ENCODE measurements around the gene SSH2.

The SSH2 gene

GRCh38 chr17:29642171-29642611 is 287.8 kb downstream of the SSH2 start:
- no peak overlapping the region for H3K9ac ChIP-seq (ENCODE audit: low read depth, low read length)
- H3K4me3 ChIP-seq (ENCODE audit: low read depth, low read length): no peak overlapping the region
- H3K4me1 ChIP-seq (ENCODE audit: control insufficient read depth, insufficient read depth, low read length): peaks cover 9% of the 10 kb centered on the region
- H3K9me3 ChIP-seq (ENCODE audit: control insufficient read depth, insufficient read depth, low read length): no peaks in the 10 kb centered on the region
- no peaks in the 10 kb centered on the region for H3K36me3 ChIP-seq (ENCODE audit: control insufficient read depth, insufficient read depth, low read length)
- H3K27me3 ChIP-seq (ENCODE audit: control insufficient read depth, insufficient read depth, low read length): no peaks in the 10 kb centered on the region

GRCh38 chr17:29640981-29641642 is 288.9 kb downstream of the SSH2 start:
- Histone ChIP-seq H3K4me1 (ENCODE audit: control insufficient read depth, insufficient read depth, low read length) (peaks cover 9% of the 10 kb centered on the region), H3K36me3 (ENCODE audit: control insufficient read depth, insufficient read depth, low read length) (no peaks in the 10 kb centered on the region), H3K4me3 (ENCODE audit: low read depth, low read length) (no peak overlapping the region), H3K9ac (ENCODE audit: low read depth, low read length) (no peak overlapping the region), H3K27me3 (ENCODE audit: control insufficient read depth, insufficient read depth, low read length) (no peaks in the 10 kb centered on the region), H3K9me3 (ENCODE audit: control insufficient read depth, insufficient read depth, low read length) (no peaks in the 10 kb centered on the region)

- no peaks in the 10 kb centered on the region for H3K36me3 ChIP-seq (ENCODE audit: control insufficient read depth, insufficient read depth, low read length)
- H3K4me3 ChIP-seq (ENCODE audit: low read depth, low read length): no peak overlapping the region
- H3K27me3 ChIP-seq (ENCODE audit: control insufficient read depth, insufficient read depth, low read length): no peaks in the 10 kb centered on the region
- H3K9me3 ChIP-seq (ENCODE audit: control insufficient read depth, insufficient read depth, low read length): no peaks in the 10 kb centered on the region
- peaks cover 9% of the 10 kb centered on the region for H3K4me1 ChIP-seq (ENCODE audit: control insufficient read depth, insufficient read depth, low read length)
- H3K9ac ChIP-seq (ENCODE audit: low read depth, low read length): no peak overlapping the region
These were observed 289.6 kb downstream of the SSH2 start for GRCh38 chr17:29640413-29640812.

GRCh38 chr17:29633886-29634285 is 296.1 kb downstream of the SSH2 start:
- Histone ChIP-seq H3K9me3 (ENCODE audit: control insufficient read depth, insufficient read depth, low read length) (no peaks in the 10 kb centered on the region), H3K4me1 (ENCODE audit: control insufficient read depth, insufficient read depth, low read length) (peaks cover 1% of the 10 kb centered on the region), H3K9ac (ENCODE audit: low read depth, low read length) (no peak overlapping the region), H3K27me3 (ENCODE audit: control insufficient read depth, insufficient read depth, low read length) (no peaks in the 10 kb centered on the region), H3K36me3 (ENCODE audit: control insufficient read depth, insufficient read depth, low read length) (peaks cover 13% of the 10 kb centered on the region), H3K4me3 (ENCODE audit: low read depth, low read length) (no peak overlapping the region)

GRCh38 chr17:29630630-29631193 is 299.3 kb downstream of the SSH2 start:
- H3K36me3 ChIP-seq (ENCODE audit: control insufficient read depth, insufficient read depth, low read length): peaks cover 13% of the 10 kb centered on the region
- H3K4me3 ChIP-seq (ENCODE audit: low read depth, low read length): no peak overlapping the region

DNA sequence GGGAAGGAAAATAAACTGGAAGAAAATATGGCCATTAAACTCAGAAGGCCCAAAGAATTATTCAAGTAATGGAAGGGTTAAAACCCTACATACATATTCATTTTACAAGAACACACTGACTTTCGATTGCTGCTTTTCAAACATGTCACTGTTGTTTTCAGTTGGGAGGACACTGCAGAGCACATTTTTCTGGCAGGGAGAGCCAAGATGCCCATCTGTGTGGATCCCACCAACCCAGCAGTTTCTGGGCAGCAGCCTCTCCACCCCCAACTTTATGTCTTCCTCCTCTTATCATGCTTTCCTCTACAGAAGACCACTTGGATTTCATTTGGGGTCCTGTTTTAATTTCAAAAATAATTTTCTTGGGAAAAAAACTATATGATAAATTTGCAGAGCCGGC is 300.2 kb downstream of the SSH2 start:
- Histone ChIP-seq H3K4me1 (ENCODE audit: control insufficient read depth, insufficient read depth, low read length) (no peaks in the 10 kb centered on the region), H3K27me3 (ENCODE audit: control insufficient read depth, insufficient read depth, low read length) (no peaks in the 10 kb centered on the region), H3K9ac (ENCODE audit: low read depth, low read length) (no peak overlapping the region), H3K9me3 (ENCODE audit: control insufficient read depth, insufficient read depth, low read length) (no peaks in the 10 kb centered on the region), H3K4me3 (ENCODE audit: low read depth, low read length) (no peak overlapping the region), H3K36me3 (ENCODE audit: control insufficient read depth, insufficient read depth, low read length) (peaks cover 13% of the 10 kb centered on the region)

More at GRCh38 chr17:29630630-29631193, 299.3 kb downstream of the SSH2 start:
- Histone ChIP-seq H3K27me3 (ENCODE audit: control insufficient read depth, insufficient read depth, low read length) (no peaks in the 10 kb centered on the region), H3K4me1 (ENCODE audit: control insufficient read depth, insufficient read depth, low read length) (no peaks in the 10 kb centered on the region), H3K9ac (ENCODE audit: low read depth, low read length) (no peak overlapping the region), H3K9me3 (ENCODE audit: control insufficient read depth, insufficient read depth, low read length) (no peaks in the 10 kb centered on the region)

GRCh38 chr17:29628644-29629043 is 301.4 kb downstream of the SSH2 start:
- no peak overlapping the region for H3K4me3 ChIP-seq (ENCODE audit: low read depth, low read length)
- H3K27me3 ChIP-seq (ENCODE audit: control insufficient read depth, insufficient read depth, low read length): peaks cover 7% of the 10 kb centered on the region
- H3K9me3 ChIP-seq (ENCODE audit: control insufficient read depth, insufficient read depth, low read length): no peaks in the 10 kb centered on the region
- no peak overlapping the region for H3K9ac ChIP-seq (ENCODE audit: low read depth, low read length)
- H3K4me1 ChIP-seq (ENCODE audit: control insufficient read depth, insufficient read depth, low read length): no peaks in the 10 kb centered on the region
- H3K36me3 ChIP-seq (ENCODE audit: control insufficient read depth, insufficient read depth, low read length): peaks cover 11% of the 10 kb centered on the region

GRCh38 chr17:29627951-29628350 is 302.1 kb downstream of the SSH2 start:
- Histone ChIP-seq H3K36me3 (ENCODE audit: control insufficient read depth, insufficient read depth, low read length) (peaks cover 11% of the 10 kb centered on the region), H3K9me3 (ENCODE audit: control insufficient read depth, insufficient read depth, low read length) (no peaks in the 10 kb centered on the region), H3K4me3 (ENCODE audit: low read depth, low read length) (no peak overlapping the region), H3K9ac (ENCODE audit: low read depth, low read length) (no peak overlapping the region), H3K27me3 (ENCODE audit: control insufficient read depth, insufficient read depth, low read length) (peaks cover 8% of the 10 kb centered on the region), H3K4me1 (ENCODE audit: control insufficient read depth, insufficient read depth, low read length) (no peaks in the 10 kb centered on the region)

DNA sequence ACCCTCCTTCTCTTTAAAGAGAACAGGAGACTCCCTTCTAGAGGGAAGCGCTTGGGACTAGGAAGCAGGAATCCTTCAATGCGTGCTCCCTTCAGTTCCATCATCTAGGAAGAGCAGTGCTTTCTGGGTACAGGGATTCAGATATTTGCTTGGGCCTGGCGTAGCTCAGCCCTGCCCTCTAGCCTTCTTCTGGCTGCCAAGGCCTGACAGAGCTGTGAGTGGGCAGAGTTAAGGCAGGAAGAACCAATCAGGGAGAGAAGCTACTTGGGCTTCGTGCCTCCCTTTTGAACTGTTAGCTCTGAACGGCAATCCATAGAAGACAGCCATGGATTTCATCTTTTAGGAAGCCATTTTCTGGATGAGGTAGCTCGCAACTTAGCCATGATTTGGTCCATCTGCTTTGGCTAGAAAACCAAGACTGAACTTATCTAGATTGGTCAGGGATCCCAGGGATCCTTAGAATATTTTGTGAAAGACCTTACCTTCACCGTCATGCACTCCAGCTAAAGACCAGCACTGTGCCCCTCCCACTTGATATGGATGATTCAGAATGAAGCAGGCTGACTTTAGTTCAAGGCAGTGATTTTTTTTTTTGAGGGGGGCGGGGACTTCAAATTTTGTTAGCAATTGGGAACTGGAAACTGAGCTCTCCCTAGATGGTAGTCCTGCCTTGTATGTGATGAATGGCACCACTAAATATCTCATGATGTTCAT is 304.8 kb downstream of the SSH2 start:
- H3K9ac ChIP-seq (ENCODE audit: low read depth, low read length): no peak overlapping the region
- H3K36me3 ChIP-seq (ENCODE audit: control insufficient read depth, insufficient read depth, low read length): no peaks in the 10 kb centered on the region
- no peak overlapping the region for H3K4me3 ChIP-seq (ENCODE audit: low read depth, low read length)
- H3K4me1 ChIP-seq (ENCODE audit: control insufficient read depth, insufficient read depth, low read length): peaks cover 12% of the 10 kb centered on the region
- H3K27me3 ChIP-seq (ENCODE audit: control insufficient read depth, insufficient read depth, low read length): peaks cover 25% of the 10 kb centered on the region
- H3K9me3 ChIP-seq (ENCODE audit: control insufficient read depth, insufficient read depth, low read length): no peaks in the 10 kb centered on the region

DNA sequence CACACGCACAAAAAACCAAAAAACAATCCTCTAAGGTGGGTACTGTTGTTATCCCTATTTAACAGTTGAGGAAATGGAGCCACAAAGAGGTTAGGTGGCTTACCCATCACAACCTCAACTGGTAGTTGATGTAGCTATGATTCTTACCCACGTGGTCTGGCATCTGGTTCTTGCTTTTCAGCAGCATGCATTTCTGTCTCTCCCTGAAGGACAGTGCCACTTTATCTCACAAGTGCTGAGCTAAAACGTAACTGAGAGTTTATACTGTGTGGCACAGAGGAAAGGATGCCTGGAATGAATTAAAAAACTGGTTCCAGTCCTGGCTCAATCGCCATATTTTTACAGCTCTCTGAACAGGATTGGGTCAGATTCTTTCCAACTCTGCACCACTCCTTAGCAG is 305.4 kb downstream of the SSH2 start:
- Histone ChIP-seq H3K9ac (ENCODE audit: low read depth, low read length) (no peak overlapping the region), H3K36me3 (ENCODE audit: control insufficient read depth, insufficient read depth, low read length) (no peaks in the 10 kb centered on the region)

GRCh38 chr17:29623283-29623647 is 306.8 kb downstream of the SSH2 start:
- peak overlapping the region; percentile 79 for H3K4me3 ChIP-seq (ENCODE audit: low read depth, low read length)
- peaks cover 20% of the 10 kb centered on the region for H3K4me1 ChIP-seq (ENCODE audit: control insufficient read depth, insufficient read depth, low read length)
- H3K9ac ChIP-seq (ENCODE audit: low read depth, low read length): peak overlapping the region; percentile 65
- H3K9me3 ChIP-seq (ENCODE audit: control insufficient read depth, insufficient read depth, low read length): no peaks in the 10 kb centered on the region
- H3K27me3 ChIP-seq (ENCODE audit: control insufficient read depth, insufficient read depth, low read length): peaks cover 28% of the 10 kb centered on the region
- no peaks in the 10 kb centered on the region for H3K36me3 ChIP-seq (ENCODE audit: control insufficient read depth, insufficient read depth, low read length)

More for the DNA sequence above, 305.4 kb downstream of the SSH2 start:
- Histone ChIP-seq H3K9me3 (ENCODE audit: control insufficient read depth, insufficient read depth, low read length) (no peaks in the 10 kb centered on the region), H3K27me3 (ENCODE audit: control insufficient read depth, insufficient read depth, low read length) (peaks cover 25% of the 10 kb centered on the region), H3K4me1 (ENCODE audit: control insufficient read depth, insufficient read depth, low read length) (peaks cover 16% of the 10 kb centered on the region), H3K4me3 (ENCODE audit: low read depth, low read length) (no peak overlapping the region)

Measured in iPS-15b (cell line).